HG03565 (cell line): ENCODE data around the gene HCFC1.
A peak's percentile ranks its signal among the peaks of the same experiment; 100 is the strongest.

Source experiments
- ATAC-seq: cut with Tn5 transposase; IDR thresholded peaks from one replicate; pipeline ENCODE4 v1.9.1; 2021; ENCODE audit warnings: mild to moderate bottlenecking, moderate library complexity; ENCODE audit not compliant: unreplicated experiment

The HCFC1 gene

GRCh38 chrX:153906126-153906917 is 65.3 kb downstream of the HCFC1 start:
- ATAC-seq, result no peak

GRCh38 chrX:153905481-153906095 is 66.0 kb downstream of the HCFC1 start:
- ATAC-seq, result no peak

GRCh38 chrX:153903991-153904957 is 67.3 kb downstream of the HCFC1 start, which contains the start of gene AVPR2:
Gene AVPR2, plus strand, starts transcription at chrX:153904673. Its CDS starts 473 bp downstream, at chrX:153905146.
- no peak for ATAC-seq

GRCh38 chrX:153903238-153903980 is 68.2 kb downstream of the HCFC1 start:
- ATAC-seq, result no peak

GRCh38 chrX:153902385-153902784 is 69.2 kb downstream of the HCFC1 start:
- no peak for ATAC-seq

DNA sequence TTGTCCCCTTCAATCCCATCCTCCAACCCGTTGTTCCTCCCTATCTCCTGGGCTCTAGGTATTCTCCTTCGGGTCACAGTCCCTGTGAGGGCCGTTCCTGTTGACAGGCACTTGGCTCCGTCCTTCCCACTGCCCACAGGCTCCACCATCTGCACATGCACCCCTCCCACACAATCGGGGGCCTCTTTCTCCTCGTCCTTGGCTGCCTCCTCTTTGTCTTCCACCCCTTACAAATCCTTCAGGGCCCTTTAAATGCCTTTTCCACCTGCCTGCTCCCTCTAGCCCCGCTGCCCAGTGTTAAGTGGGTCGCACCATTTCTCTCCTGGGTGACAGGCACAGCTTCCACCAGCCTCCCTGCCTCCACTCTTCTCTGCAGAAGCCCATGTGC is 69.9 kb downstream of the HCFC1 start:
- ATAC-seq, result no peak

GRCh38 chrX:153900831-153901752 is 70.5 kb downstream of the HCFC1 start:
- ATAC-seq, result peak; percentile 46

- no peak for ATAC-seq
These were observed 73.7 kb downstream of the HCFC1 start for GRCh38 chrX:153897899-153898298.
